ENCODE data around the gene PDE4B.
A peak's percentile ranks its signal among the peaks of the same experiment; 100 is the strongest.

Gene PDE4B

DNA sequence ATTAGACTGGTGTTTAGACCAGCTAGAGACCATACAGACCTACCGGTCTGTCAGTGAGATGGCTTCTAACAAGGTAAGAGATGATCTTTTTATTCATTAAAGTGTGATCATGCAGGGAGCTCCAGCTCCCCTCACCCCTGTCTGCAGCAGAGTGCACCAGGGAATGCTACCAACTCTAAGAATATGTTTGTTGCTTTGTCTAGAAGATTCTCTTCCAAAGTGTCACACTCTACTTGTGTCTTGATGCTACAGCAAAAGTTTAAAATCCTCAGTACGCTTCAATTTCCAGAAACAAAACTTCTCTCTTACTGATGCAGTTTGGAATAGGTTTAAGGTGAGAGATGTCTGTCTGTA lies 539.8 kb downstream of the PDE4B start:
- DNase-seq = no peak

DNA sequence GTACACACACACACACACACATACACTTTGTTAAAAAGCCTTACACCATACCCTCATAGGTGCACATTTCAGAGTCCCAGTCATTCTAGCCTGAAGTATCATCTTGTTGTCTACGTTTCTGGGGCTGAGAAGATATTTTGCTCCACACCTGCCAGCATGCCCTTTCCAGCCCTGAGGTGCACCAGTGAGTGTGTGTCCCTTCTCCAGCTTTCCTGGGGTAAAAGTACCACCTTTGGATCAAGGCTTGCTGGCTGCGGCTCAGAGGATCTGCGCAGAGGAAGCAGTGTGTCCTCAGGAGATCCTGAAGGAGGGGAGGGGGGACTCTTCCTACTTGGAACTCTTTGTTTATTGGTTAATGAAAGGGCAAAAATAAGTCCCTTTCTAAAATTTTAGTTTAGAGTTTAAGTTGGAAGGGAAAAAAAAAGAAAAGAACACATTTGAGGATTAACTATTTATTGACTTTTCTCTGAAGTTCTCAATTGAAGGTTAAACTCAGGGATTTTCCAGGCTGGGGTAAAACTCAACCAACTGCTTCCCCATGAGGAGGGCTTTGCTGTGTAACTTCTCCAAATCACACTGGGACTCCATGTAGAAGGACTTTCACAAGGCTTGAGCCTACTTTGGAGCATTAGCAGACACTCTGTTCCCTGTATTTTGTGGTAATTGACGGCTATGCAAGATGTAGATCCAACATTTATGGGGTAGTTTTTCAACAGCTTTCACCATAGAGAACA lies 540.9 kb downstream of the PDE4B start:
- DNase-seq = peak in 1 of 58 donors; percentile 3

- no peak for DNase-seq
Observed at GRCh38 chr1:66334318-66334717, 541.6 kb downstream of the PDE4B start.

DNA sequence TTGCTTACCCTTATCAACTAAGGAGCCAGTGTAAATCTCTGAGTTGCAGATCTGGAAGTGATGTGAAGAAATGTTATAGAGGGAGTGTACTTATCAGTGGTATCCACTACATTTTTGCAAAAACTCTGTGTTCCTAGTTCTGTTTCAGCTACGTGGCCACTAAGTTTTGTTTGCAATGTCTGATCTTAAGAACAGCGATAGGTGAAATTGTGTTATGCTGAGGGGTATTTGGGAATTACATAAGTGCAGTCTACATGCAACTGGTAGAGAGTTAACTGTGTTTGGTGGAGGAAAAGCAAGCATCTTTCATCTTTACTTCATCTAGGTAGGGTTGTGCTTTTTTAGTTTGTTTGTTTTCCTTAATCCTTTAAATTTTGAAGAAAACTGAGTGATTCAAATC lies 542.4 kb downstream of the PDE4B start:
- no peak for DNase-seq

- DNase-seq = peak in 32 of 58 donors; percentile 9 to 70 (median 36)
Observed at GRCh38 chr1:66335859-66336640, 543.4 kb downstream of the PDE4B start.

- no peak for DNase-seq
Observed at GRCh38 chr1:66336641-66336990, 543.9 kb downstream of the PDE4B start.

GRCh38 chr1:66337249-66337648 lies 544.6 kb downstream of the PDE4B start:
- no peak for DNase-seq

- DNase-seq = peak in 2 of 58 donors; percentile 13 to 37
Observed at GRCh38 chr1:66339944-66340343, 547.2 kb downstream of the PDE4B start.

- DNase-seq = no peak
Observed at GRCh38 chr1:66341446-66342089, 548.9 kb downstream of the PDE4B start.

GRCh38 chr1:66342707-66343106 lies 550.0 kb downstream of the PDE4B start:
- DNase-seq = no peak

DNA sequence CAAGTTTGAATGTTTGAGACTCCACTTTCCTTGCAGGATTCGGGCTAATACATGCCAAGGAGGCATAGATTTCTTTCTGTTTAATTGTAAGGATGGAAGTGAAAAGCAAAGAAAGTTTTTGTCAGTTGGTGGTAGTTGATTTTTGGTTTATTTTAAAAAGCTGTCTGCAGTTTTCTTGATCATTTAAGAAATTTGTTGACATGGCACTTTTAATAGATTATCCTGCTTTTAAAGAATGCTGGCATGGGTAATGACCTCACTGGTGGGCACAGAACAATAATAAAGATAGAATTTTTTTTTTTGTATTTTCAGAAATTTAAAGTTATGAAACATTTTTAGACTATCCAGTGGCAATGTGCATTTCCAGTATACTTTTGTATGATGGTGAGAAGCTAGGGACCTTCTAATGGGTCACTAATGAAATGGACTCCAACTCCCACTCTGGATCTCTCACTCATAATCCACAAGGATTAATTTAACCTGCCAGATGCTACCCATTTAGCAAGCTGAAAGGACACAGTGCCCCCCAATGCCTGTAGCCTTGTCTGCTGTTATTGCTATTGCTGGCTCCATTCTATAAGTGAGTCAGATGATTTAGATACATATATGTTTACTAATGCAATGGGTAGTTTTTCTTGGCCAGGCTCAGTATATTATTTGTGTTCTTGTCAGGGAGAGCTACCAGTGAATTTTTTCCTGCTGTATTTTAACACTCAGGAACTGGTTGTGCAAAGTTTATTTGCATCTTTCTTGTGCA lies 551.1 kb downstream of the PDE4B start:
- DNase-seq = no peak

DNA sequence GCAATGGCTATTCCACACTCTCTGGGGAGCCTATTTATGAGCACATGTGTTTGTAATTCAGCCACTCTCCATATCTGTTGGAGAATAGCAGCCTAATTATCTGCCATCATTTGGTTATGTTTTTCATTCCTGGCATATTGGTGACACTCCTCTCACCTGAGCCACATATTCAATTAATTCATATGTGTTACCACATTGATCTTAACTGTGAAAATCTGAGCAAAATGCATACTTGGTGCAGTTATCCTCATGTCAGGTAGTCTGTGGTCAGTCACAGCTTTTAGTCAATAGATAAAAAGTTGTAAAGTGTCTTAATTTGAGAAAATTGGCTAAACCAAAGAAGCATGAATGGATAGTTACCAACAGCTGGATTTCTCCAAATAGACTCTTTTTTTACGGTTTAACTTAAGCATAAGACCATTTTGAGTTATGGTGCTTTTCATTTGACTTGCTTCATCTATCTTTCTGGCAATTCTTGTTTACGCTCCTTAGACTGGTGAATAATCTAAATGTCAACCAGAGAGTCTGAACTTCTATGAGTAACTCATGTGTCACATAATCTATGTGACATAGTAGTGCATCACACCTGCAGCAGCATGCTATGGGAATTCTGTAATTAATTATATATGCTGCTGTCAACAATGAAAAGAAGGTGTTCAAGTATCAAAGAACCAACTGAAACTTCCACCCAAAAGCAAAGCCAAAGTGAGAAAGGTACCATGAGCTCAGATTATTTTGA lies 553.5 kb downstream of the PDE4B start:
- no peak for DNase-seq

- DNase-seq = no peak
Observed at GRCh38 chr1:66346873-66347272, 554.2 kb downstream of the PDE4B start.

DNA sequence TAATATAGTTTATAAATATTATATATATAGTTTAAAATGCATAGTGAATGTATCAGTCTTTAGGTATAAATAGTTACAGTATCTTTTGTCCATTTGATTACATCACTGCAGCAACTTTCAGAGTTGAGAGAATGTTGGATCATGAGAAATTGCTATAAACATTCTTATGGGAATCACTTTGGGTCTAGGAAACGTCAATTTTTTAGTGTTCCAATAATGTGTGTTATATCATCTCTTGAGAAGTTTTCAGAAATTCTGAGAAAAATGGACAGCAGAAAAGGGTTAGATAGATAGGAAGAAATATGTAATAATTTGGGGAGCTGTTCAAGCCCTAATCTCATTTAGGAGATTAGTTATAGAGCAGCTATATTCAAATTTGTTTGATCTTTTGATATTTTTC lies 556.1 kb downstream of the PDE4B start:
- DNase-seq = no peak

- peak in 1 of 58 donors; percentile 43 for DNase-seq
Observed at GRCh38 chr1:66349242-66349641, 556.5 kb downstream of the PDE4B start.

DNA sequence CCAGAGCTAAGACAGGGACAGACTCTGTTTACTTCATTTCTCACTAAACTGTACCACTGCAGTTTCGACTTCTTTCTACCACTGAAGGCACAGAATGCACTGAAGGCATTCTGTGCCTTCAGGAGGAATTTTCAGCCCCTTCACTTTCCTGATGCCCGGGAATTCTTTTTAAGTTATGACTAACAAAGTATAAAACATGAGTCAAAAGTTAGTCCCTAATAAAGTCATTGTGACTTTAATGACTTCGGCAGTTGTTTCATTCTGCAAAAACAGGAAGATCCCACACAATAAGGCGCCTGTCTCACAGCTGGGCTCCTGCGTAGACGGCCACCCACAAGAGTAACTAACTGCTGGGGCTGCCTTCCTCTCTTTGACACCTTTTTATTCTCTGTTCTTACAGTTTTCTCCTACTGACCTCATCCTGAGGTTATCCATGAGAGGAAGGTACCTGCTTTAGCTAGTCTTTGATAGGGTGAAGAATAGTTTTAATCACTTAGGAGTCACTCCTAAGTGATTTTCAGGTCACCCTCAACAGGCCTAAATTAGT lies 557.4 kb downstream of the PDE4B start:
- peak in 8 of 58 donors; percentile 20 to 36 (median 28) for DNase-seq

DNA sequence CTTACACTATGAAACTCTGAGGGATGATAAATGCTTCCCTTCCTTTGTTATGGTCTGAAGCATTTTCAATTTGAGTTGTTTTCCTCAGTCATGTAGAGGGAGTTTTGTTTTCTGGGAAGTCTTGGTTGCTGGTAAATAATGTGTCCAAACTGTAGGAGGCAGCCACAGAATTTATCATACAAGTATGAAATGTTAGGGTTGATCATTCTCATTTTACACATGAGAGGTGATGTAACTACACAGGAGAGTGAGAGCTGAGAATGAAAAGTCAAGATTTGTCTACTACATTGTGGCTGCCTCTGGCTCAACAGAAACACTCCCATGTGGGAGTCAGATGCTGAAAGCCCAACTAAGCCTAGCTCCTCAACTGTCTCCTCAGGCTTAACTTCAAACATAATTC lies 558.8 kb downstream of the PDE4B start:
- no peak for DNase-seq

DNA sequence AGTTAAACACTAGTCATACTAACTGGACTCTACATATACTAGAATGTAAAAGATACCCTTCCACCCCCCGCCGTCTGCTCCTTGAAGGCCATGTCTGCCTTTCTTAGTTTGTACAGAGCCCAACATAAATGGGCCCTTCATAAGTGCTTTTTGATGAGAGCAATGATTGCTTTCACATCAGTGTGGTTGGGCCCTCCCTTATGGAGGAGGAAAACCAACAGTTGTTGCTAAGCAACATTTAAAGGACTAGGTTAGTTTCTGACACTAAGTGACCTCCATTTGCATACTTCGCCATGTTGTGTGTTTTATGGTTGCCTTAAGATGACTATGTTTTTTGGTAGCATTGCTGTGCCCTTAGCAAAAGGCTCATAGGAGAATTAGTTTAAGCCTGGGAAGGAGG lies 559.2 kb downstream of the PDE4B start:
- no peak for DNase-seq

GRCh38 chr1:66352792-66353191 lies 560.1 kb downstream of the PDE4B start:
- no peak for DNase-seq

- DNase-seq = peak in 48 of 58 donors; percentile 8 to 81 (median 49)
Observed at GRCh38 chr1:66353257-66353656, 560.6 kb downstream of the PDE4B start.

All from anterior cingulate cortex (tissue), 58 donors.